ENCODE data around the gene PRTG. TPM values are rescaled to one million over a fixed set of nuclear protein-coding genes. Genes with fewer than 3 reads are reported as not detected.

PRTG gene
- total and polyA plus RNA-seq, 2 of the 13 experiments (the other 11 are each of a cell fraction or from before 2014, with no cell fraction given): 13.2 to 22.3 TPM

DNA sequence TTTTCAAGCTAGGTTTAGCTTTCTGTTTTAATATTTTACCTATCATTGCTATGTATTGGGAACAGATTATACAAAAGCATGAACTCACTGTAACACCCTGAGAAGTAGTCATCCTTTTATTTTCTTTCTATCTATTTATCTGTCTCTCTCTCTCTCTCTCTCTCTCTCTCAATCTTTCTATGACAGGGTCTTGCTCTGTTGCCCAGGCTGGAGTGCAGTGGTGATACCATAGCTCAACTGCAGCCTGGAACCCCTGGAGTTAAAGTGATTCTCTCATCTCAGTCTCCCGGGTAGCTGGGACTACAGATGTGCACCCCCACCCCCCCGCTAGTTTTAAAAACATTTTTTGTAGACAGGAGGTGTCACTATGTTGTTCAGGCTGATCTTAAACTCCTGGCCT lies 28.9 kb downstream of the PRTG start:
- no TSS peak for BruUV-seq (replicated peaks)
- ChIA-PET POLR2A (no interaction called here), CTCF (ENCODE audit: low intra/inter-chr PET ratio, low total read pairs) (no interaction called here)
- H3K27ac ChIP-seq (ENCODE audit: extremely low read length, insufficient read depth, low read length): no peak overlapping the region
- TF ChIP-seq, protein P1, sequence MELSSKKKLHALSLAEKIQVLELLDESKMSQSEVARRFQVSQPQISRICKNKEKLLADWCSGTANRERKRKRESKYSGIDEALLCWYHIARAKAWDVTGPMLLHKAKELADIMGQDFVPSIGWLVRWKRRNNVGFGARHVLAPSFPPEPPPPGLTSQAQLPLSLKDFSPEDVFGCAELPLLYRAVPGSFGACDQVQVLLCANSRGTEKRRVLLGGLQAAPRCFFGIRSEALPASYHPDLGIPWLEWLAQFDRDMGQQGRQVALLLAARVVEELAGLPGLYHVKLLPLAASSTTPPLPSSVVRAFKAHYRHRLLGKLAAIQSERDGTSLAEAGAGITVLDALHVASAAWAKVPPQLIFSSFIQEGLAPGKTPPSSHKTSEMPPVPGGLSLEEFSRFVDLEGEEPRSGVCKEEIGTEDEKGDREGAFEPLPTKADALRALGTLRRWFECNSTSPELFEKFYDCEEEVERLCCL (CRISPR knock-in tag; IDR thresholded peaks at IDR 0.05; ENCODE audit: borderline replicate concordance): no peak
- TF ChIP-seq ZSCAN12 (CRISPR knock-in tag; IDR thresholded peaks at IDR 0.05): no peak
- TF ChIP-seq CEBPG (CRISPR knock-in tag; IDR thresholded peaks at IDR 0.05): no peak
- TF ChIP-seq RFX3 (CRISPR knock-in tag; IDR thresholded peaks at IDR 0.05): no peak
- no peaks in the 10 kb centered on the region for H3K27me3 ChIP-seq (ENCODE audit: control insufficient read depth in 1 of 2, insufficient read depth in 2 of 2, low read length in 2 of 2)
- peaks cover 18% of the 10 kb centered on the region for H3K4me1 ChIP-seq (ENCODE audit: insufficient read depth, low read length)
- 48% methylated on average over 2 of the region's 2 CpGs for WGBS (ENCODE audit: low lambda C conversion rate)
- no peak overlapping the region for H3K4me3 ChIP-seq (replicated peaks in 1 of 3; ENCODE audit: insufficient read depth in 1 of 3, low read depth in 2 of 3, low read length in 3 of 3)
- no peaks in the 10 kb centered on the region for H3K9me3 ChIP-seq (ENCODE audit: low read length)
- intact Hi-C loops (cut with micrococcal nuclease; ENCODE audit: unreplicated experiment) (no loop called here), in situ Hi-C loops (cut with HindIII; ENCODE audit: extremely low pct_ligation_motif_present, low pct_unique_long_range_greater_than_20kb) (no loop called here)
- ATAC-seq (no peak), DNase-seq (ENCODE audit: low spot score) (no peak), FAIRE-seq (no peak)
- peaks cover 0 to 5% of the 10 kb centered on the region in 2 experiments; a peak in 1 of 5 replicates for H3K36me3 ChIP-seq (replicated peaks in 1 of 2; ENCODE audit: control insufficient read depth in 1 of 2, insufficient read depth in 2 of 2, low read length in 2 of 2)
- no peak overlapping the region for H3K9ac ChIP-seq (ENCODE audit: insufficient read depth, low read depth, low read length)
- no peaks in the 10 kb centered on the region for H4K20me1 ChIP-seq (ENCODE audit: insufficient read depth, low read length)
- H3K79me2 ChIP-seq (ENCODE audit: insufficient read depth, low read length): peaks cover 7% of the 10 kb centered on the region
- H3K4me2 ChIP-seq (ENCODE audit: low read depth, low read length): no peak overlapping the region
- H2AFZ ChIP-seq (ENCODE audit: low read length): no peak overlapping the region

DNA sequence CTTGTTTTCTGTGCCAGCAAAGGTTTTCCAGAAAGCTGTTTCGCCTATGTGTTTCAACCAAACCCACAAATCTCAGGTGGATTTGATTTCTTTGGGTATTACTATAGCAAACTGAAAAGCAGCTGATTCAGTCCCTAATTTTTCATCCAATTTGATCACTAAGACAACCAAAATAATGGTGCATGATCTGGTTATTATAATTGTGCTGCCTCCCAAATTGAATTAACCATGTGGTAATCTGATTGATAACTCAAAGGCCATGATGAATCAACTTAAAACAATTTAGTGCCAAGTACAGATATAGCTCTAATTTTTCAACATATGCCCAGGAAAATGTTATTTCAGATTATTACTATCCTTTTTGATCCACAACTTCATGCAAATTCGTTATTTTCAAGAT lies 30.6 kb downstream of the PRTG start:
- no TSS peak for BruUV-seq (replicated peaks)

More for the DNA sequence above, 30.6 kb downstream of the PRTG start:
- Histone ChIP-seq H3K36me3 (replicated peaks in 1 of 2; ENCODE audit: control insufficient read depth in 1 of 2, insufficient read depth in 2 of 2, low read length in 2 of 2) (peaks cover 0 to 5% of the 10 kb centered on the region in 2 experiments; a peak in 1 of 5 replicates), H3K4me1 (ENCODE audit: insufficient read depth, low read length) (peaks cover 27% of the 10 kb centered on the region), H3K9ac (ENCODE audit: insufficient read depth, low read depth, low read length) (no peak overlapping the region), H2AFZ (ENCODE audit: low read length) (no peak overlapping the region), H3K79me2 (ENCODE audit: insufficient read depth, low read length) (peaks cover 7% of the 10 kb centered on the region), H3K27me3 (ENCODE audit: control insufficient read depth in 1 of 2, insufficient read depth in 2 of 2, low read length in 2 of 2) (no peaks in the 10 kb centered on the region), H3K27ac (ENCODE audit: extremely low read length, insufficient read depth, low read length) (no peak overlapping the region), H3K4me3 (replicated peaks in 1 of 3; ENCODE audit: insufficient read depth in 1 of 3, low read depth in 2 of 3, low read length in 3 of 3) (no peak overlapping the region), H4K20me1 (ENCODE audit: insufficient read depth, low read length) (no peaks in the 10 kb centered on the region), H3K4me2 (ENCODE audit: low read depth, low read length) (no peak overlapping the region), H3K9me3 (ENCODE audit: low read length) (no peaks in the 10 kb centered on the region)
- intact Hi-C loops (cut with micrococcal nuclease; ENCODE audit: unreplicated experiment): no loop called here
- in situ Hi-C loops (cut with HindIII; ENCODE audit: extremely low pct_ligation_motif_present, low pct_unique_long_range_greater_than_20kb): no loop called here
- FAIRE-seq (no peak), ATAC-seq (no peak), DNase-seq (ENCODE audit: low spot score) (no peak)
- ChIA-PET CTCF (ENCODE audit: low intra/inter-chr PET ratio, low total read pairs) (no interaction called here), POLR2A (no interaction called here)
- TF ChIP-seq SALL1 (CRISPR knock-in tag; IDR thresholded peaks at IDR 0.05): no peak
- no peak for TF ChIP-seq ZSCAN12 (CRISPR knock-in tag; IDR thresholded peaks at IDR 0.05)
- WGBS (ENCODE audit: low lambda C conversion rate): 80% methylated on average over 2 of the region's 2 CpGs

Data from HepG2 (cell line).